Liver (tissue), 3 donors: ENCODE data around the gene PAPPA.

Source experiments
- ATF3 ChIP-seq: IDR thresholded peaks from 2 replicates; pipeline ENCODE4 v1.6.1; 2016; ENCODE audit warnings: antibody characterized with exemption
- CTCF ChIP-seq: fragments of 150-350 bp; IDR thresholded peaks from 2 replicates; pipeline ENCODE4 v1.5.1; 2017; ENCODE audit warnings: improper control_type of control experiment, low read depth, low read length; ENCODE audit not compliant: missing input control
- HNF4A ChIP-seq, 2 donors: conservative IDR thresholded peaks; 2 replicates each; pipeline ENCODE4 v1.6.1; 2016; ENCODE audit warnings: antibody characterized with exemption in 2 of 2, mild to moderate bottlenecking in 2 of 2
- HNF4G ChIP-seq: IDR thresholded peaks from 2 replicates; pipeline ENCODE4 v1.6.1; 2016; ENCODE audit warnings: antibody characterized with exemption
- JUND ChIP-seq, 2 donors: IDR thresholded peaks; 2 replicates each; pipeline ENCODE4 v1.6.1; 2016; ENCODE audit warnings: antibody characterized with exemption in 2 of 2
- MAX ChIP-seq: IDR thresholded peaks from 2 replicates; pipeline ENCODE4 v1.6.1; 2016; ENCODE audit warnings: antibody characterized with exemption
- NR2F2 ChIP-seq: IDR thresholded peaks from 2 replicates; pipeline ENCODE4 v1.6.1; 2016; ENCODE audit warnings: antibody characterized with exemption
- RAD21 ChIP-seq, 2 donors: IDR thresholded peaks; 2 replicates each; pipeline ENCODE4 v1.6.1; 2016; ENCODE audit warnings: antibody characterized with exemption in 2 of 2, mild to moderate bottlenecking in 2 of 2
- REST ChIP-seq: IDR thresholded peaks from 2 replicates; pipeline ENCODE4 v1.6.1; 2016; ENCODE audit warnings: antibody characterized with exemption, mild to moderate bottlenecking
- TAF1 ChIP-seq: conservative IDR thresholded peaks from 2 replicates; pipeline ENCODE4 v1.6.1; 2016; ENCODE audit warnings: antibody characterized with exemption, mild to moderate bottlenecking
- YY1 ChIP-seq: IDR thresholded peaks from 2 replicates; pipeline ENCODE4 v1.6.1; 2016; ENCODE audit warnings: antibody characterized with exemption, mild to moderate bottlenecking
- donor health status: healthy.
- donor health status: healthy.

- no peak for TF ChIP-seq CTCF
- TF ChIP-seq REST = no peak
- no peak for TF ChIP-seq TAF1
- no peak for TF ChIP-seq HNF4G
- no peak for TF ChIP-seq NR2F2
- no peak for TF ChIP-seq HNF4A (conservative IDR thresholded peaks at IDR 0.05)
- TF ChIP-seq YY1 = no peak
- no peak for TF ChIP-seq MAX
- no peak for TF ChIP-seq JUND (IDR thresholded peaks at IDR 0.05)
- no peak for TF ChIP-seq RAD21 (IDR thresholded peaks at IDR 0.05)
- TF ChIP-seq ATF3 = no peak
Measured at GRCh38 chr9:116322521-116322920, 168.9 kb downstream of the PAPPA start.
